ENCODE results near the gene GPR132. TPM values are rescaled to one million over a fixed set of nuclear protein-coding genes. Genes with fewer than 3 reads are reported as not detected.

The GPR132 gene
- total and polyA plus RNA-seq, 9 of the 15 experiments (the other 6 are each of a cell fraction or from before 2014, with no cell fraction given), result 0.01 to 1.1 (median 0.25) TPM; not detected in 1

- in situ Hi-C loops (cut with MboI), result no loop called here
These were observed 23.1 kb downstream of the GPR132 start for GRCh38 chr14:105041841-105042765.

GRCh38 chr14:105039458-105040205, 25.6 kb downstream of the GPR132 start:
- CTCF ChIA-PET (ENCODE audit: low intra/inter-chr PET ratio), result no interaction called here
- Histone ChIP-seq H3K36me3 (ENCODE audit: control insufficient read depth, insufficient read depth, low read length) (no peaks in the 10 kb centered on the region), H2AFZ (ENCODE audit: low read depth, low read length) (0 out of 2 replicates have a peak overlapping the region, but pooled peaks have one; percentile 44), H3K4me2 (ENCODE audit: insufficient read depth, low read length) (no peak overlapping the region), H3K79me2 (ENCODE audit: control insufficient read depth, insufficient read depth, low read length) (no peaks in the 10 kb centered on the region), H4K20me1 (replicated peaks; ENCODE audit: control insufficient read depth, insufficient read depth, low read length) (no peaks in the 10 kb centered on the region), H3K9ac (ENCODE audit: insufficient read depth in 1 of 2, low read depth in 2 of 2, low read length in 2 of 2) (no peak overlapping the region), H3K9me1 (ENCODE audit: control insufficient read depth, insufficient read depth, low read length) (no peaks in the 10 kb centered on the region), H3K4me3 (no peak overlapping the region), H3K27ac (ENCODE audit: extremely low read depth, low read depth, low read length) (no peak overlapping the region), H3K9me3 (replicated peaks; ENCODE audit: control insufficient read depth, insufficient read depth, low read depth, low read length) (no peaks in the 10 kb centered on the region), H3K4me1 (replicated peaks in 1 of 2; ENCODE audit: control insufficient read depth in 2 of 2, insufficient read depth in 2 of 2, low read length in 2 of 2) (peaks cover 0 to 9% of the 10 kb centered on the region in 2 experiments; a peak in 2 of 5 replicates), H3K27me3 (ENCODE audit: control insufficient read depth in 2 of 2, insufficient read depth in 2 of 2, low read length in 2 of 2) (peaks cover 0 to 8% of the 10 kb centered on the region in 2 experiments; a peak in 4 of 5 replicates)
- in situ Hi-C loops (cut with MboI), result no loop called here
- FAIRE-seq (no peak), ATAC-seq (peak; percentile 74), DNase-seq (ENCODE audit: extremely low read depth in 1 of 4, low spot score in 3 of 4) (peak in 1 of 4 experiments; percentile 3)
- intact Hi-C loops (cut with micrococcal nuclease), result no loop called here
- no TSS peak for BruUV-seq (replicated peaks)
- POLR2A ChIA-PET, result no interaction called here
- 20% methylated on average over 12 of the region's 14 CpGs for WGBS (ENCODE audit: insufficient coverage, low coverage, missing lambda C conversion rate)
- TF ChIP-seq PHF20 (IDR thresholded peaks at IDR 0.05; ENCODE audit: partially characterized antibody), result no peak
- TF ChIP-seq EP300 (IDR thresholded peaks at IDR 0.05; ENCODE audit: low read length), result no peak

More at GRCh38 chr14:105041841-105042765, 23.1 kb downstream of the GPR132 start:
- H3K4me3 ChIP-seq, result no peak overlapping the region
- FAIRE-seq (no peak), DNase-seq (ENCODE audit: extremely low read depth in 1 of 4, low spot score in 3 of 4) (peak in 1 of 4 experiments; percentile 2), ATAC-seq (no peak)
- H3K36me3 ChIP-seq (ENCODE audit: control insufficient read depth, insufficient read depth, low read length), result no peaks in the 10 kb centered on the region
- peaks cover 0 to 8% of the 10 kb centered on the region in 2 experiments; a peak in 4 of 5 replicates for H3K27me3 ChIP-seq (ENCODE audit: control insufficient read depth in 2 of 2, insufficient read depth in 2 of 2, low read length in 2 of 2)
- H2AFZ ChIP-seq (ENCODE audit: low read depth, low read length), result no peak overlapping the region
- ChIA-PET POLR2A (interaction anchor here (0.6 to 1.1 kb wide), 4 partner anchors 11 to 150 kb away, joined by 3 to 5 read pairs (median 3); no protein-coding TSS in a partner anchor), CTCF (ENCODE audit: low intra/inter-chr PET ratio) (interaction anchor here (1.0 kb wide), 1 partner anchor 64 kb away, joined by 3 read pairs; the partner anchor contains the start of gene AHNAK2)
- no TSS peak for BruUV-seq (replicated peaks)
- no peak overlapping the region; a peak in 1 of 4 replicates for H3K9ac ChIP-seq (ENCODE audit: insufficient read depth in 1 of 2, low read depth in 2 of 2, low read length in 2 of 2)
- H3K9me1 ChIP-seq (ENCODE audit: control insufficient read depth, insufficient read depth, low read length), result no peaks in the 10 kb centered on the region
- no peak overlapping the region for H3K4me2 ChIP-seq (ENCODE audit: insufficient read depth, low read length)
- H3K9me3 ChIP-seq (replicated peaks; ENCODE audit: control insufficient read depth, insufficient read depth, low read depth, low read length), result no peaks in the 10 kb centered on the region
- H3K4me1 ChIP-seq (replicated peaks in 1 of 2; ENCODE audit: control insufficient read depth in 2 of 2, insufficient read depth in 2 of 2, low read length in 2 of 2), result peaks cover 0 to 13% of the 10 kb centered on the region in 2 experiments; a peak in 2 of 5 replicates
- 34% methylated on average over 17 of the region's 28 CpGs for WGBS (ENCODE audit: insufficient coverage, low coverage, missing lambda C conversion rate)
- no peaks in the 10 kb centered on the region for H3K79me2 ChIP-seq (ENCODE audit: control insufficient read depth, insufficient read depth, low read length)
- no peaks in the 10 kb centered on the region for H4K20me1 ChIP-seq (replicated peaks; ENCODE audit: control insufficient read depth, insufficient read depth, low read length)
- intact Hi-C loops (cut with micrococcal nuclease), result no loop called here
- H3K27ac ChIP-seq (ENCODE audit: extremely low read depth, low read depth, low read length), result no peak overlapping the region
- TF ChIP-seq MIER1 (IDR thresholded peaks at IDR 0.05; ENCODE audit: low read depth), result no peak

Data from K562 (cell line).